Suprapubic skin (tissue), 4 donors: ENCODE results near the gene EME2. TPM values are rescaled to one million over a fixed set of nuclear protein-coding genes. Genes with fewer than 3 reads are reported as not detected.

ENCODE experiments used
- DNase-seq, 2 donors: peaks; one replicate each; pipeline ENCODE4 v3.0.0-alpha.2; 2019; ENCODE audit warnings: low spot score in 2 of 2
- H3K27ac ChIP-seq: fragments of 200-600 bp; sonication (generic); one replicate; pipeline ENCODE4 v1.5.1; 2019
- H3K27me3 ChIP-seq: fragments of 200-600 bp; sonication (generic); one replicate; pipeline ENCODE4 v1.5.1; 2019
- H3K36me3 ChIP-seq: fragments of 200-600 bp; sonication (generic); one replicate; pipeline ENCODE4 v1.5.1; 2019
- H3K4me1 ChIP-seq: fragments of 200-600 bp; sonication (generic); one replicate; pipeline ENCODE4 v1.5.1; 2019
- H3K4me3 ChIP-seq: fragments of 200-600 bp; sonication (generic); one replicate; pipeline ENCODE4 v1.5.1; 2019; ENCODE audit warnings: mild to moderate bottlenecking
- H3K9me3 ChIP-seq: fragments of 200-600 bp; sonication (generic); one replicate; pipeline ENCODE4 v1.5.1; 2019
- EP300 ChIP-seq: sonication (generic); formaldehyde crosslinking; IDR thresholded peaks from one replicate; pipeline ENCODE4 v1.6.1; 2017; ENCODE audit warnings: antibody characterized with exemption
- POLR2A ChIP-seq, 2 donors: fragments of 450-650 bp; IDR thresholded peaks; one replicate each; pipeline ENCODE4 v1.6.1; 2017; ENCODE audit warnings: antibody characterized with exemption in 2 of 2, mild to moderate bottlenecking in 2 of 2, moderate library complexity in 2 of 2
- POLR2AphosphoS5 ChIP-seq, 3 donors: sonication (generic); formaldehyde crosslinking; IDR thresholded peaks; one replicate each; pipeline ENCODE4 v1.6.1; 2017; ENCODE audit warnings: antibody characterized with exemption in 3 of 3
- WGBS: methylation state at CpG from one replicate; pipeline ENCODE4 v1.1.5; 2018; 5-methylcytosine and 5-hydroxymethylcytosine counted together
- total RNA-seq, 4 donors: library from RNA; depleted of rRNA; stranded (reverse); fragments of >200 nt; gene quantifications; one replicate each; pipeline ENCODE4 v1.1.0, GENCODE V29; 2016
- TF ChIP-seq, protein P1 (sequence below), 2 donors: fragments of 200-600 bp in 1 of 2; fragments of 450-650 bp in 1 of 2; sonication (generic) in 1 of 2; IDR thresholded peaks; one replicate each; pipeline ENCODE4 v1.5.1; 2016 to 2019; ENCODE audit warnings: antibody characterized with exemption in 2 of 2, mild to moderate bottlenecking in 1 of 2, moderate library complexity in 1 of 2

Gene EME2
- total RNA-seq, 4 donors from 2014 or later: 9.8 to 26.3 (median 15.1) TPM

GRCh38 chr16:1752853-1753252 lies 19.8 kb upstream of the EME2 start:
- Histone ChIP-seq H3K36me3 (peaks cover 61% of the 10 kb centered on the region), H3K27ac (no peak overlapping the region), H3K9me3 (no peaks in the 10 kb centered on the region), H3K4me1 (peaks cover 11% of the 10 kb centered on the region), H3K4me3 (no peak overlapping the region), H3K27me3 (no peaks in the 10 kb centered on the region)
- 95% methylated on average over 14 of the region's 14 CpGs for WGBS
- no peak for DNase-seq
- TF ChIP-seq, protein P1, sequence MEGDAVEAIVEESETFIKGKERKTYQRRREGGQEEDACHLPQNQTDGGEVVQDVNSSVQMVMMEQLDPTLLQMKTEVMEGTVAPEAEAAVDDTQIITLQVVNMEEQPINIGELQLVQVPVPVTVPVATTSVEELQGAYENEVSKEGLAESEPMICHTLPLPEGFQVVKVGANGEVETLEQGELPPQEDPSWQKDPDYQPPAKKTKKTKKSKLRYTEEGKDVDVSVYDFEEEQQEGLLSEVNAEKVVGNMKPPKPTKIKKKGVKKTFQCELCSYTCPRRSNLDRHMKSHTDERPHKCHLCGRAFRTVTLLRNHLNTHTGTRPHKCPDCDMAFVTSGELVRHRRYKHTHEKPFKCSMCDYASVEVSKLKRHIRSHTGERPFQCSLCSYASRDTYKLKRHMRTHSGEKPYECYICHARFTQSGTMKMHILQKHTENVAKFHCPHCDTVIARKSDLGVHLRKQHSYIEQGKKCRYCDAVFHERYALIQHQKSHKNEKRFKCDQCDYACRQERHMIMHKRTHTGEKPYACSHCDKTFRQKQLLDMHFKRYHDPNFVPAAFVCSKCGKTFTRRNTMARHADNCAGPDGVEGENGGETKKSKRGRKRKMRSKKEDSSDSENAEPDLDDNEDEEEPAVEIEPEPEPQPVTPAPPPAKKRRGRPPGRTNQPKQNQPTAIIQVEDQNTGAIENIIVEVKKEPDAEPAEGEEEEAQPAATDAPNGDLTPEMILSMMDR (IDR thresholded peaks at IDR 0.05): no peak
- TF ChIP-seq POLR2A (IDR thresholded peaks at IDR 0.05) (no peak), POLR2AphosphoS5 (IDR thresholded peaks at IDR 0.05) (no peak), EP300 (no peak)

DNA sequence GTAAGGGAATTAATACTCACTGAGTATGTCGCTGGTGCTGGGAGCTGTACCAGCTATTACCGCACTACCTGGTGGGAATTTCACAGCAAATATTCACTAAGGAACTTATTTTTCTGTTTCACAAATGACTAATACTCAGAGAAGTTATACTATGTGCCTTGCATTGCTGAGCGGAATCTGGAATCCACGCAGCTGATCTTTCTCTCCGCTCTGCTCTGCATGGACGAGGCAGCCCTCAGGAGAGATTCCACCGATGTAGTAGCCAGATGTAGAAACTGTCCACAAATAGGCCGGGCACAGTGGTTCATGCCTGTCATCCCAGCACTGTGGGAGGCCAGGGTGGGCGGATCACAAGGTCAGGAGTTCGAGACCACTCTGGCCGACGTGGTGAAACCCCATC lies 18.4 kb upstream of the EME2 start:
- Histone ChIP-seq H3K27me3 (no peaks in the 10 kb centered on the region), H3K27ac (no peak overlapping the region), H3K36me3 (peaks cover 58% of the 10 kb centered on the region), H3K4me1 (peaks cover 11% of the 10 kb centered on the region), H3K4me3 (no peak overlapping the region), H3K9me3 (no peaks in the 10 kb centered on the region)
- DNase-seq: no peak
- 88% methylated on average over 12 of the region's 12 CpGs for WGBS
- no peak for TF ChIP-seq EP300
- TF ChIP-seq POLR2A (IDR thresholded peaks at IDR 0.05): no peak
- TF ChIP-seq, protein P1 (IDR thresholded peaks at IDR 0.05): no peak
- TF ChIP-seq POLR2AphosphoS5 (IDR thresholded peaks at IDR 0.05): no peak

GRCh38 chr16:1757714-1758461 lies 14.7 kb upstream of the EME2 start:
- no peaks in the 10 kb centered on the region for H3K9me3 ChIP-seq
- H3K4me1 ChIP-seq: peaks cover 11% of the 10 kb centered on the region
- peaks cover 60% of the 10 kb centered on the region for H3K36me3 ChIP-seq
- 94% methylated on average over 27 of the region's 37 CpGs for WGBS
- H3K27ac ChIP-seq: no peak overlapping the region
- no peak for TF ChIP-seq EP300
- no peak for TF ChIP-seq POLR2A (IDR thresholded peaks at IDR 0.05)
- no peak for TF ChIP-seq POLR2AphosphoS5 (IDR thresholded peaks at IDR 0.05)
- TF ChIP-seq, protein P1 (IDR thresholded peaks at IDR 0.05): no peak
- no peaks in the 10 kb centered on the region for H3K27me3 ChIP-seq
- DNase-seq: no peak
- H3K4me3 ChIP-seq: no peak overlapping the region

- Histone ChIP-seq H3K4me3 (no peak overlapping the region), H3K36me3 (peaks cover 65% of the 10 kb centered on the region), H3K27ac (no peak overlapping the region), H3K27me3 (no peaks in the 10 kb centered on the region), H3K4me1 (peaks cover 12% of the 10 kb centered on the region), H3K9me3 (no peaks in the 10 kb centered on the region)
- DNase-seq: no peak
- 92% methylated on average over 13 of the region's 18 CpGs for WGBS
- TF ChIP-seq POLR2A (IDR thresholded peaks at IDR 0.05) (no peak), EP300 (no peak), POLR2AphosphoS5 (IDR thresholded peaks at IDR 0.05) (no peak)
- TF ChIP-seq, protein P1 (IDR thresholded peaks at IDR 0.05): no peak
Observed at GRCh38 chr16:1758923-1759322, 13.7 kb upstream of the EME2 start.

- no peaks in the 10 kb centered on the region for H3K27me3 ChIP-seq
- peaks cover 66% of the 10 kb centered on the region for H3K36me3 ChIP-seq
- no peak for DNase-seq
- no peak overlapping the region for H3K27ac ChIP-seq
- H3K4me3 ChIP-seq: no peak overlapping the region
- TF ChIP-seq POLR2A (IDR thresholded peaks at IDR 0.05) (no peak), EP300 (no peak), POLR2AphosphoS5 (IDR thresholded peaks at IDR 0.05) (no peak)
- TF ChIP-seq, protein P1 (IDR thresholded peaks at IDR 0.05): no peak
- no peaks in the 10 kb centered on the region for H3K9me3 ChIP-seq
- peaks cover 14% of the 10 kb centered on the region for H3K4me1 ChIP-seq
- WGBS: 96% methylated on average over 14 of the region's 21 CpGs
Observed at GRCh38 chr16:1759511-1759910, 13.1 kb upstream of the EME2 start.
